MG63 (cell line): ENCODE data around the gene DACH1. TPM values are rescaled to one million over a fixed set of nuclear protein-coding genes. Genes with fewer than 3 reads are reported as not detected.

ENCODE experiments used
- DNase-seq: peaks from one replicate; pipeline ENCODE4 v3.0.0-alpha.2; 2020
- H3K27me3 ChIP-seq: fragments of 250-450 bp; sonication (Bioruptor Pico); 2 replicates; pipeline ENCODE4 v1.5.1; 2020; ENCODE audit warnings: mild to moderate bottlenecking, moderate library complexity
- H3K36me3 ChIP-seq: fragments of 250-450 bp; sonication (Bioruptor Pico); 2 replicates; pipeline ENCODE4 v1.5.1; 2020; ENCODE audit warnings: mild to moderate bottlenecking, moderate library complexity
- H3K4me3 ChIP-seq: fragments of 250-450 bp; sonication (Bioruptor Pico); 2 replicates; pipeline ENCODE4 v1.5.1; 2020; ENCODE audit warnings: mild to moderate bottlenecking, moderate library complexity
- H3K9me3 ChIP-seq: fragments of 250-450 bp; sonication (Bioruptor Pico); 2 replicates; pipeline ENCODE4 v1.5.1; 2020; ENCODE audit warnings: mild to moderate bottlenecking, moderate library complexity
- total RNA-seq: library from RNA; depleted of rRNA; stranded (reverse); fragments of >200 nt; shearing (Covaris generic); gene quantifications from 2 replicates; pipeline ENCODE4 v1.2.3, GENCODE V29; 2014; ENCODE audit warnings: low replicate concordance

The DACH1 gene
- total RNA-seq, 1 experiment from 2014 or later = not detected

- Histone ChIP-seq H3K27me3 (no peaks in the 10 kb centered on the region), H3K4me3 (no peak overlapping the region), H3K9me3 (no peaks in the 10 kb centered on the region), H3K36me3 (no peaks in the 10 kb centered on the region)
- DNase-seq = no peak
These were observed 342.2 kb downstream of the DACH1 start for GRCh38 chr13:71524613-71525304.

GRCh38 chr13:71524245-71524612, 342.8 kb downstream of the DACH1 start:
- DNase-seq = no peak
- no peaks in the 10 kb centered on the region for H3K36me3 ChIP-seq
- H3K9me3 ChIP-seq = no peaks in the 10 kb centered on the region
- H3K4me3 ChIP-seq = no peak overlapping the region
- no peaks in the 10 kb centered on the region for H3K27me3 ChIP-seq

- no peak for DNase-seq
- no peaks in the 10 kb centered on the region for H3K9me3 ChIP-seq
- H3K4me3 ChIP-seq = no peak overlapping the region
- no peaks in the 10 kb centered on the region for H3K27me3 ChIP-seq
- no peaks in the 10 kb centered on the region for H3K36me3 ChIP-seq
These were observed 344.0 kb downstream of the DACH1 start for GRCh38 chr13:71522941-71523526.

- DNase-seq = no peak
- H3K36me3 ChIP-seq = no peaks in the 10 kb centered on the region
These were observed 350.0 kb downstream of the DACH1 start for GRCh38 chr13:71517004-71517403.

GRCh38 chr13:71516521-71516920, 350.5 kb downstream of the DACH1 start:
- no peaks in the 10 kb centered on the region for H3K9me3 ChIP-seq
- no peaks in the 10 kb centered on the region for H3K36me3 ChIP-seq
- H3K27me3 ChIP-seq = no peaks in the 10 kb centered on the region
- no peak for DNase-seq
- H3K4me3 ChIP-seq = no peak overlapping the region

More at GRCh38 chr13:71517004-71517403, 350.0 kb downstream of the DACH1 start:
- H3K27me3 ChIP-seq = no peaks in the 10 kb centered on the region
- H3K9me3 ChIP-seq = no peaks in the 10 kb centered on the region
- H3K4me3 ChIP-seq = no peak overlapping the region

GRCh38 chr13:71515744-71516038, 351.3 kb downstream of the DACH1 start:
- no peaks in the 10 kb centered on the region for H3K9me3 ChIP-seq
- no peak for DNase-seq
- no peaks in the 10 kb centered on the region for H3K27me3 ChIP-seq

GRCh38 chr13:71514900-71515743, 351.9 kb downstream of the DACH1 start:
- no peak overlapping the region for H3K4me3 ChIP-seq
- DNase-seq = no peak
- H3K27me3 ChIP-seq = no peaks in the 10 kb centered on the region
- H3K9me3 ChIP-seq = no peaks in the 10 kb centered on the region
- H3K36me3 ChIP-seq = no peaks in the 10 kb centered on the region

More at GRCh38 chr13:71515744-71516038, 351.3 kb downstream of the DACH1 start:
- H3K4me3 ChIP-seq = no peak overlapping the region
- no peaks in the 10 kb centered on the region for H3K36me3 ChIP-seq

GRCh38 chr13:71513411-71514033, 353.5 kb downstream of the DACH1 start:
- Histone ChIP-seq H3K27me3 (no peaks in the 10 kb centered on the region), H3K4me3 (no peak overlapping the region), H3K36me3 (no peaks in the 10 kb centered on the region), H3K9me3 (no peaks in the 10 kb centered on the region)
- DNase-seq = no peak

GRCh38 chr13:71503781-71504180, 363.2 kb downstream of the DACH1 start:
- Histone ChIP-seq H3K36me3 (no peaks in the 10 kb centered on the region), H3K9me3 (no peaks in the 10 kb centered on the region), H3K4me3 (no peak overlapping the region), H3K27me3 (no peaks in the 10 kb centered on the region; the same call in 1 of the 2 replicates)
- DNase-seq = no peak

- no peaks in the 10 kb centered on the region for H3K36me3 ChIP-seq
- H3K9me3 ChIP-seq = no peaks in the 10 kb centered on the region
- no peaks in the 10 kb centered on the region; the same call in 1 of the 2 replicates for H3K27me3 ChIP-seq
- no peak overlapping the region for H3K4me3 ChIP-seq
- DNase-seq = no peak
These were observed 367.0 kb downstream of the DACH1 start for GRCh38 chr13:71499944-71500514.

- Histone ChIP-seq H3K36me3 (no peaks in the 10 kb centered on the region), H3K27me3 (no peaks in the 10 kb centered on the region; the same call in 1 of the 2 replicates), H3K4me3 (no peak overlapping the region), H3K9me3 (no peaks in the 10 kb centered on the region)
- DNase-seq = no peak
These were observed 367.8 kb downstream of the DACH1 start for GRCh38 chr13:71499235-71499634.

GRCh38 chr13:71493189-71493588, 373.8 kb downstream of the DACH1 start:
- no peak for DNase-seq
- no peak overlapping the region for H3K4me3 ChIP-seq
- no peaks in the 10 kb centered on the region for H3K9me3 ChIP-seq
- no peaks in the 10 kb centered on the region for H3K27me3 ChIP-seq
- H3K36me3 ChIP-seq = no peaks in the 10 kb centered on the region

GRCh38 chr13:71492346-71492871, 374.6 kb downstream of the DACH1 start:
- Histone ChIP-seq H3K27me3 (no peaks in the 10 kb centered on the region), H3K36me3 (no peaks in the 10 kb centered on the region), H3K4me3 (no peak overlapping the region), H3K9me3 (no peaks in the 10 kb centered on the region)
- no peak for DNase-seq

- Histone ChIP-seq H3K36me3 (no peaks in the 10 kb centered on the region), H3K9me3 (no peaks in the 10 kb centered on the region), H3K27me3 (no peaks in the 10 kb centered on the region), H3K4me3 (no peak overlapping the region)
- no peak for DNase-seq
These were observed 376.0 kb downstream of the DACH1 start for GRCh38 chr13:71491010-71491409.

- DNase-seq = no peak
- Histone ChIP-seq H3K4me3 (no peak overlapping the region), H3K9me3 (no peaks in the 10 kb centered on the region), H3K27me3 (no peaks in the 10 kb centered on the region), H3K36me3 (no peaks in the 10 kb centered on the region)
These were observed 378.0 kb downstream of the DACH1 start for GRCh38 chr13:71489041-71489440.

- H3K27me3 ChIP-seq = no peaks in the 10 kb centered on the region
- DNase-seq = no peak
- H3K36me3 ChIP-seq = no peaks in the 10 kb centered on the region
- no peak overlapping the region for H3K4me3 ChIP-seq
- no peaks in the 10 kb centered on the region for H3K9me3 ChIP-seq
These were observed 378.8 kb downstream of the DACH1 start for GRCh38 chr13:71488201-71488600.

GRCh38 chr13:71485913-71486312, 381.1 kb downstream of the DACH1 start:
- Histone ChIP-seq H3K27me3 (no peaks in the 10 kb centered on the region), H3K36me3 (no peaks in the 10 kb centered on the region)

More at GRCh38 chr13:71485913-71486312, 381.1 kb downstream of the DACH1 start:
- DNase-seq = no peak
- Histone ChIP-seq H3K4me3 (no peak overlapping the region), H3K9me3 (no peaks in the 10 kb centered on the region)
